BJ (cell line): Measurements from ENCODE around the gene ACSL3. TPM values are rescaled to one million over a fixed set of nuclear protein-coding genes. Genes with fewer than 3 reads are reported as not detected.
A peak's percentile ranks its signal among the peaks of the same experiment; 100 is the strongest.

ENCODE experiments used
- CTCF ChIA-PET: fragments of 350-600 bp; formaldehyde crosslinking; extraction: SDS; loops from one replicate; lab custom pipeline; 2021; ENCODE audit warnings: antibody characterized with exemption, inconsistent platforms; lab: Yijun Ruan, JAX
- POLR2A ChIA-PET: fragments of 300-600 bp; sonication (Branson Sonifier 250); formaldehyde crosslinking; extraction: SDS; loops from one replicate; lab custom pipeline; 2021; ENCODE audit warnings: antibody characterized with exemption; lab: Charles Lee
- DNase-seq: peaks from one replicate; pipeline ENCODE4 v3.0.0-alpha.2; 2011; ENCODE audit warnings: low read depth
- H3K27me3 ChIP-seq: 2 replicates; pipeline ENCODE4 v1.6.0; 2011; ENCODE audit warnings: low read length; ENCODE audit not compliant: control insufficient read depth, insufficient read depth
- H3K36me3 ChIP-seq: 2 replicates; pipeline ENCODE4 v1.5.1; 2011; ENCODE audit warnings: low read length; ENCODE audit not compliant: control insufficient read depth, insufficient read depth
- H3K4me3 ChIP-seq: 2 replicates; pipeline ENCODE4 v1.5.1; 2011; ENCODE audit warnings: low read depth, mild to moderate bottlenecking, control low read depth, low read length
- CTCF ChIP-seq: IDR thresholded peaks from 2 replicates; pipeline ENCODE4 v1.5.1; 2011; ENCODE audit warnings: low read depth, mild to moderate bottlenecking, control low read depth, inconsistent platforms, low read length, moderate library complexity; ENCODE audit not compliant: insufficient read depth
- polyA plus RNA-seq: library from polyadenylated mRNA; depleted of rRNA; stranded (reverse); fragments of >200 nt; gene quantifications from 2 replicates; pipeline ENCODE4 v1.2.3, GENCODE V29; 2011

ACSL3 gene
- polyA plus RNA-seq, 1 experiment: 46.3 TPM

GRCh38 chr2:222907048-222907447 is 46.2 kb downstream of the ACSL3 start:
- POLR2A ChIA-PET: no interaction called here
- no peak for TF ChIP-seq CTCF
- no peaks in the 10 kb centered on the region for H3K27me3 ChIP-seq
- CTCF ChIA-PET: interaction anchor here (1.2 to 2.4 kb wide), 8 partner anchors 13 to 217 kb away, joined by 3 to 12 read pairs (median 4); no protein-coding TSS in a partner anchor
- H3K36me3 ChIP-seq: peaks cover 2% of the 10 kb centered on the region
- no peak for DNase-seq
- H3K4me3 ChIP-seq: no peak overlapping the region

- peak; percentile 39 for DNase-seq
- H3K4me3 ChIP-seq: no peak overlapping the region
- H3K36me3 ChIP-seq: peaks cover 2% of the 10 kb centered on the region
- POLR2A ChIA-PET: no interaction called here
- TF ChIP-seq CTCF: no peak
- H3K27me3 ChIP-seq: no peaks in the 10 kb centered on the region
- CTCF ChIA-PET: interaction anchor here (1.1 to 2.4 kb wide), 6 partner anchors 12 to 218 kb away, joined by 3 to 12 read pairs (median 4); no protein-coding TSS in a partner anchor
Observed at GRCh38 chr2:222907790-222908441, 47.1 kb downstream of the ACSL3 start.

- H3K27me3 ChIP-seq: no peaks in the 10 kb centered on the region
- TF ChIP-seq CTCF: no peak
- ChIA-PET POLR2A (interaction anchor here (0.6 kb wide), 1 partner anchor 100 kb away, joined by 3 read pairs; no protein-coding TSS in a partner anchor), CTCF (interaction anchor here (1.1 to 2.4 kb wide), 4 partner anchors 50 to 219 kb away, joined by 3 to 12 read pairs (median 4); no protein-coding TSS in a partner anchor)
- no peak for DNase-seq
- H3K36me3 ChIP-seq: peaks cover 2% of the 10 kb centered on the region
- H3K4me3 ChIP-seq: no peak overlapping the region
Observed at GRCh38 chr2:222909286-222909685, 48.5 kb downstream of the ACSL3 start.

- peaks cover 1% of the 10 kb centered on the region; the same call in 1 of the 2 replicates for H3K36me3 ChIP-seq
- no peak for DNase-seq
- H3K4me3 ChIP-seq: no peak overlapping the region
- no peak for TF ChIP-seq CTCF
- CTCF ChIA-PET: interaction anchor here (0.7 to 2.7 kb wide), 9 partner anchors 14 to 887 kb away, joined by 3 to 14 read pairs (median 4); no protein-coding TSS in a partner anchor
- POLR2A ChIA-PET: interaction anchor here (0.6 kb wide), 1 partner anchor 181 kb away, joined by 3 read pairs; no protein-coding TSS in a partner anchor
- H3K27me3 ChIP-seq: no peaks in the 10 kb centered on the region
Observed at GRCh38 chr2:222912117-222912516, 51.3 kb downstream of the ACSL3 start.

- TF ChIP-seq CTCF: no peak
- CTCF ChIA-PET: interaction anchor here (0.9 to 2.7 kb wide), 5 partner anchors 13 to 888 kb away, joined by 3 to 14 read pairs (median 4); no protein-coding TSS in a partner anchor
- H3K4me3 ChIP-seq: no peak overlapping the region
- DNase-seq: no peak
- no peaks in the 10 kb centered on the region for H3K27me3 ChIP-seq
- POLR2A ChIA-PET: no interaction called here
- H3K36me3 ChIP-seq: peaks cover 1% of the 10 kb centered on the region; the same call in 1 of the 2 replicates
Observed at GRCh38 chr2:222912776-222913175, 51.9 kb downstream of the ACSL3 start.
